Smooth muscle cell of the brain vasculature (primary cell): ENCODE measurements around the gene LRIT3.
"Not testable (repeated sequence)": the region's sequence is repeated elsewhere in the genome, so short reads cannot be mapped to it uniquely, and the experiment has no call there.

Experiments used
- DNase-seq: peaks from one replicate; pipeline ENCODE4 v3.0.0-alpha.2; 2012; ENCODE audit warnings: low read depth, low spot score

The LRIT3 gene

DNA sequence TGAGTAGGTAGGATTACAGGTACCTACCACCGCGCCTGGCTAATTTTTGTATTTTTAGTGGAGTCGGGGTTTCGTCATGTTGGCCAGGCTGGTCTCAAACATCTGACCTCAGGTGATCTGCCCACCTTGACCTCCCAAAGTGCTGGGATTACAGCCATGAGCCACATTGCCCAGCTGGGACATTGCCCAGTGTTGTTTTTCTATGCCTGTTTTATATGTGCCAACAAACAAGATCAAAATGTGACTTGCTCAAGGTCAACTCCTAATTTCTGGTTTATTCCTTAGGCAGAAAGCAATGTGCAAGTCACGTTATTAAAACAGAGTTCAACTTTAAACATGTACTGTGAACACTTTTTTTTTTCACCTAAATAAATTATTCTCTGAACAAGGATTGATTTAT is 2.7 kb downstream of the LRIT3 start:
- no peak for DNase-seq

DNA sequence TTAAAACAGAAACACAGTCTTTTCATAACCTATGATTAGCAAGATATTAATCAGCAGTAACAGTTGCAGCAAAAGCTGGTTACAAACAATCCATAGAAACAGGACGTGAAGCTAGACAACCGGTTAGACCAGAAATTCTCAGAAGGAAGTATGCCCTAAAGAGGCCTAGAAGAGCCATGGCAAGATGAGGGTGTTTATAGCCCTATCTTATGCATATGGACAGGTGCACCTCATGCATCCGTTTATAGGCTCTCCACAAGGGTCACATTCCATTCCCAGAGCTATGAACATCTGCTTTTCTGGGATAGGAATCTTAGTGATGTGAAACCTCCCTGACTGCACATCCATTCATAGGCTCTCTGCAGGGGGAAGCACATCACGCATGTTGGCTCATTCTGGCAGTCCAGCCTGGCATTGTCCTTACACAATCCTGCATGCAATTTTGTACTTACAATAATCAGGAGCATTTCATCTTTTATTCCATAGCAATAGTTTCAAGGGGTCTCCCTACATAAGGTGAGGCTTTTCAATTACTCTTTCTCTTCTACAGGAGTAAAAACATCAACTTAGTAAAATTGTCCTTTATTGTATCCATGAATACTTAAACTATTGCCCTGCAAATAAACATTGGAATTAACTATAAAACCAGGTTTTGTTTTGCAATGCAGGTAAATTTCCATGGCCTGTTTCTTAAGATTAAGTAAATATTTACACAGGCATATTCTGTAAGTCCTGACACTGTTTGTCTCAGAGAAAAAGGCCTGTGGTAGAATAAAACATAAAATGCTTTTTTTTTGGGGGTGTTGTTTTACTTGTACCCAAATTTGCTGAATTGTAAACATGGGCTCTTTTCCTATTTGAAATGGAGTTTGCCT is 11.8 kb downstream of the LRIT3 start:
- not testable (repeated sequence) for DNase-seq

DNA sequence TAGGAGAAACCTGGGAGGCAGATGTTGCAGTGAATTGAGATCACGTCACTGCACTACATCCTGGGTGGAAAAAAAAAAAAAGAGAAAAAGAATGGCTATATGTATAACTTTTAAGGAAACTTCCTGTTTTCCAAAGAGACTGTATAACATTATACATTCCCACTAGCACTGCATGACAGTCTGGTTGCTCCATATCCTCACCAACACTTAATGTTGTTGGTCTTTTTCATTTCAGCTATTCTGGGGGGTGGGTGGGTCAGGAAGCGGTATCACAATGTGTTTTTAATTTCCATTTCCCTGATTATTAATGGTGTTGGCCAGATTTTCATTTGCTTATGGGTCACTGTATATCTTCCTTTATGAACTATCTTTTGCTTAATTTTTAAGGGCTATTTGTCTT is 13.4 kb downstream of the LRIT3 start:
- DNase-seq, result no peak

DNA sequence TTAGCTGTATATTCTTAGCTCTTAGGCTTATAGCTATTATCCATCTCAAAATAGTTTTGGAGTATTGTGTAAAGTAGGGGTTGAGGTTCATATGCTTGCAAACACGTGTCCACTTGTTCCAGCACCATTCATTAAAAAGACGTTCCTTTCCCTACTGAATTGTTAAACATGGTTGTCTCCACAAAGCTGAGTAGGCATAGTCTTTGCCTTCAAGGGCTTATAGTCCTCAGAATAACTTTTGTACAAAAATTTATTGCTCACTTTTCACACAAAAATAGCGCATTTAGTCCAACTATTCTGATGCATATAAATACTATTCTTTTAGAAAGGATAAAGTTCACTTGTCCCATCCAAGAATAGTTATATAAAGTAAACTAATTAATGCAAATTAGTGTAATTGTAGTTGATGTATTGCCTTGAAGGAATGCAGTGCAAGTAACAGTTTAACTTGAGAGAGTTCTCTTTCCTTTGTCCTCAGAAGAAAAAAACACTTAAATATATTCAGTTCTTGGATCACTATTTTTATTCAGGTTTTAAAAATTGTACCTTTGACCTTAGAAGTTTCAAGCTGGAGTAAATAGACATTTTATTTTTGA is 14.1 kb downstream of the LRIT3 start:
- no peak for DNase-seq

DNA sequence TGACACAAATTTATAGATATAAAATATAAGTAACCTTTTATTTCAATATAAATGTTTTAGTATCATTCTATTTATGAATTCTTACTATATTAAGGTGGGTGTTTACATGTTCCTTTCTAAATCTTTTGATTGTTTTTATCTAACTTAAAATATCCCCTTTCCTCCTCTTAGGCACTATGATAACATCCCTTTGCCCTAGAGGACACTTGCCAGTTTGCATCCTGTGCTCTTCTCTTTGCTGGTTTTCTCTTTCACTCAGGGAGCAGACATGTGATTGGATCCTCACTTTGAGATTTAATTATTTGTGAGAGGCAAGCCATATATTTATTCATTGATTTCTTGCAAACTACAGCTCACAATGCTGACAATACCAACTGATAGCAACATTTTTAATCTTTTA is 16.2 kb downstream of the LRIT3 start:
- no peak for DNase-seq

DNA sequence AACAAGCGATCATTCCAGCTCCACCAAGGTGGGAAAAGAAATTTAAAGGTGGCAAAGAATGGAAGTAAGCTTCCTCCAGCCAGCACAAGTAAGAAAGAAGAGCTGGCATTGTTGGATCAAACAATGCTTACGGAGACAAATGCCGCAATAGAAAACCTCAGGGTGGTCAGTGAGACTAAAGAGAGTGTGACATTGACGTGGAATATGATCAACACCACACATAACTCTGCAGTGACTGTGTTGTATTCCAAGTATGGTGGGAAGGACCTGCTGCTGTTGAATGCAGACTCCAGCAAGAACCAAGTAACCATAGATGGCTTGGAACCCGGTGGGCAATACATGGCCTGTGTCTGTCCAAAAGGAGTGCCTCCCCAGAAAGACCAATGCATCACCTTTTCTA is 22.2 kb downstream of the LRIT3 start:
- DNase-seq, result no peak

DNA sequence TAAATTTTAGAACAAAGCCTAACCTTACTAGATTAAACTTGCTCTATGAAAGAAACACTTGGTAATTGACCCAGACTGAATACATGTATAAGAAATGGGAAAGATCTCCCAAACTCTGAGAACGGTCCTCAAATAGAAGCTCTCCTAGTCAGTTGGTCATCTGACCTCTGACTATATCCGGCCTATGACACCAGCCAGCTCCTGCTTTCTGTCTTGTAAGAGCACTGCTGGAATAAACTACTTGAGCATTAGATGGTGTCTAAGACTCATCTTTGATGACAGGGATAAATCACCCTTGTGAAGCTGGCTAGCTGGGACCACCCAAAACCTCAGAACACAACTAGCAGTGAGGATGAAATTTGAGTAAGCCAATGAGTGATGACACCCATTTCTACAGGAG is 24.2 kb downstream of the LRIT3 start:
- no peak for DNase-seq

DNA sequence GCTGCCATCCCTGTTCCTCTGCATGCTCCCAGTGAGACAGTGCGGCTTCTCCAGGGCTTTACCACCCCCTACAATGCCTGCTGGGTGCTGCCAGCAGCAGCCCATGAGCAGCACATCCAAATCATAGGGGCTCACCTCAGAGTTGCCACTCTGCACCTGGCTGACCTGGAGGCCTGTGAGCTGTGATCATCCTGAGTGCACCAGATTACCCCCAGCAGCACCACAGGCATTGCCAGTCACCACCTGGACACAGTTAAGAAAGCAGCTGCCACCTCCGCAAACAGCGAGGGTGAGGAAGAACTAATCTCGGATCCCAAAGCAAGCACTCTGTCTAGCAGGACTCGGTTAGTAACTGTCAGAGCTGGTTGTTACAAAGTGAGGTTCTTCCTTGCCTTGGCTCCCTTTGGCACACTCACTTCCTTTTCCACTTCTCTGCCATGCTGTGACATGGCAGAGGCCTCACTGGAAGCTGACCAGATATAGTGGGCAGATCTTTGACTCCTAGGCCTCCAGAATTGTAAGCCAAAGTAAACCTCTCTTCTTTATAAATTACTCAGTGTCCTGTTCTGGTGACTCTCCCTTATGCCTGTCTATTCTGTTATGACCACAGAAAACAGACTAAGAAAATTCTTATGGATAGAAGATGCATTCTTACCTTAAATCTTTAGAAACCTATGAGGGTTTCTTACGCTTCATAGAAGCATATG is 25.2 kb downstream of the LRIT3 start:
- no peak for DNase-seq

DNA sequence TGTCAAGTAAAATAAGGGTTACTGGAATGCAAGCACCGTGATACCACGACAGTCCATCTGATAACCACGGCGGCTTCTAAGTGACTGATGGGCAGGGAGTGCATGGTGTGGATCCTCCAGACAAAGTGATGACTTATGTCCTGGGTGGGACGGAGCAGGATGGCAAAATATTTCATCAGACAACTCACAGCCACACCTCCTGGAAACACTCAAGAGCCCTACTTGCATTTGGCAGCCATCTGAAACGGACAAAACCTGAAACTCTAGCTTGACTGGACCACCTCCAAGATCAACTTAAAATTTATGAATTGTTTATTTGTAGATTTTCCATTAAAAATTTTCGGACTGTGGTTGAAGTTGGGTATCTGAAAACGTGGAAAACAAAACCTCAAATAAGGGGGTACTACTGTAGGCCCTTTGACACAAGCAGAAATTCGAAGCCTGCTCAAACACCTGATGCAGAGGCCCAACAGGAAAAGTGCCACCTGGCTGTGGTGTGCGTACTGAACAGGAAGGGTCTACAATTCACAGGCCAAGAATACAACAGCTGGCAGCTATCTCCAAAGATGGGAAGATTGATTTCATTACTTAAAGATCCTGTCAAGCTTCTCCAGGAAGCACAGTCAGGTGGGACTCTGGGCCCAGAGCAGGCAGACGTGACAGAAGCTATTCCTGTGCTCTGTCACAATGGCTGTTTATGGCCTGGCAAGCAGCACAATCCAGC is 26.0 kb downstream of the LRIT3 start:
- DNase-seq, result no peak

DNA sequence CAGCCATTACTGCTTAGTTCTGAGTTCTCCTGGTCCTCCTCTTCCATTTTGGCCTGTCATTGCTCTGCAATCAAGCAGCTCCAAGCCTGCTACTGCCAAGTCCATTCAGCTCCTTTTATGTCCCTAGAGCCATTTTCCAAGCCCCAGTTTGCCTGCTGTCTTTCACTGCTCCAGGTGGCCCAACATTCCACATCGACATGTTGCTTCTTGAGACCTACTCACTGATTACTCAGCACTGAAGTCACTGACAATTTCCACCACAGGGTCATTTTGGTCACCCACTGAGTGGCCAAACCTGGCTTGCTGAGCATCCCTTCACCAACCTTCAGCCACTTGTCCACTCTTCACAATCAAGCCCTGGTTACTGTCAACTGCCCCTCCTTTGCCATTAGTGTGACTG is 27.2 kb downstream of the LRIT3 start:
- DNase-seq, result no peak

DNA sequence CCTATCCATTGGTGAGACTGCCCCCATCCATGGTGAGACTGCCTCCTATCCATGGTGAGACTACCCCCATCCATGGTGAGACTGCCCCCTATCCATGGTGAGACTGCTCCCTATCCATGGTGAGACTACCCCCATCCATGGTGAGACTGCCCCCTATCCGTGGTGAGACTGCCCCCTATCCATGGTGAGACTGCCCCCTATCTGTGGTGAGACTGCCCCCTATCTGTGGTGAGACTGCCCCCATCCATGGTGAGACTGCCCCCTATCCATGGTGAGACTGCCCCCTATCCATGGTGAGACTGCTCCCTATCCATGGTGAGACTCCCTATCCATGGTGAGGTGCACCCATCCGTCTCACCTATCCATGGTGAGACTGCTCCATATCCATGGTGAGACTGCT is 27.6 kb downstream of the LRIT3 start:
- not testable (repeated sequence) for DNase-seq

DNA sequence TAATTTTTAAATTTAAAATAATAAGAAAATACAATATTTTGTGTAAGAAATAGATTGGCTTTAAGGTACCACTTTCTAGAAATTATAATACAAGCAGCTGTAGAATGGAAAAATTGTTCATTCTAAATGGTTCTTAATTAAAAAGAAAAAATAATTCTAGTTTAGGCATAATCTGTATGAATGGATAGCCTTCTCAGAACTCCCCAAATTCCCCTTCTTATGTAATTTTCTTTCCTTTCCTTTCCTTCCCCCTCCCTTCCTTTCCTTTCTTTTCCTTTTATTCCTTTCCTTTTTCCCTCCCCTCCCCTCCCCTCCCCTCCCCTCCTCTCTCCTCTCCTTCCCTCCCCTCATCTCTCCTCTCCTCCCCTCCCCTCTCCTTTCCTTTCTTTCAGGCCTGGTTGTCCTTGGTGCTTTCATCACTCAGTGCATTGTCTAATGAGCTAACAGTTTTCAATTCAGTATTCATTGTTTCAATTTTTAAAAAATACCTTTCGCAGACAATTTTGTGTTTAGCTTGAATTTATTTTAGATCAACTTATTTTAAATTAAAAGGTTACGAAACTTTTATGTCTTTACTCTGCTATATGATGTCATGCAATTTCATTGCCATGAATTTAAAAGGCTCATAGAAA is 28.8 kb downstream of the LRIT3 start:
- no peak for DNase-seq

DNA sequence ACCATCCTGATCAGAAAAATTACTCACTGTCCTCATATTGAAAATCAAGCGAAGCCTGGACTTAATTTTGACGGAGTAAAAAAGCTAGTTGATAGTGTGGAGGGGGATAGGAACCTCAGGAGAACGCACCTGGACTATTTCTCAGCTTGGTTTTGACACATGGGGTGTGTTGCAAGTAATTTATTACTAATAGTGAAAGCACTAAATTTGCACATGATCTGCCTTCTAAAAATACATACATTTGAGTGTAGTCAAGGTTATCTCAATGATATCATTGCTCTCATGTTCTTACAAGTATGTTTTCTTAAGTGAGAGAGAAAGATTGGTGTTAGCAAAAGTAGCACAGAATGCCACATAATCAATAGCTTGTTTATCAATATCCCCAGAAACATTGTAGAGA is 29.5 kb downstream of the LRIT3 start:
- DNase-seq, result no peak

DNA sequence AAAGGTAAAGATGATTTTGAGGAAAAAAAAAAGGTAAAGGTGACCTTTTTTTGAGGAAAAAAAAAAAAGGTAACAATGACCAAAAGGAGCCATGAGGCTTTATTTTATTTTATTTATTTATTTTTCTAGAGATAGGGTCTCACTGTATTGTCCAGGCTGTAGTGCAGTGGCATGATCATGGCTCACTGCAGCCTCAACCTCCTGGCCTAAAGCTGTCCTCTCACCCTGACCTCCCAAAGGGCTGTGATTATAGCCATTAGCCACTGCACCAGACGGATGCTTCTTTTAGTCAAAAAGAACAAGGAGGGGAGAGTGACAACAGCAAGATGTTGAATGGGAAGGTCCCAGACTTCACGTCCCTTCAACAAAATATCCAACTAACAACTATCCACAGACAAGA is 30.4 kb downstream of the LRIT3 start:
- no peak for DNase-seq

DNA sequence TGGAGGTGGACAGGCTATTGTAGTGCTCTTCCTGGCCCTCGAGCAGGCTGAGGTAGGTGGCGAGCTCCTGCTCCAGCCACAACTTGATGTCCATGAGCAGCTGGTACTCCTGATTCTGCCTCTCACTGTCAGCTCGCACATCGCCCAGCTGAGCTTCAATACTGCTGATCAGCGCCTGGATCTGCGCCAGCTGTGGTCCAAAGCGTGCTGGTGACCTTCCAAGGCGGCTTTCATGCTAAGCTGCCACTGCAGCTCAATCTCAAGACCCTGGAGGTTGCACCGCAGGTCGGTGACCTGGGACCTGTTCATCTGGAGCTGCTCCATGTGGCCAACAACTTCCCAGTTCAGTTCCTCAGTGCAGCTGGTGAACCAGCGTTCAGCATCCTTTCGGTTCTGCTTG is 31.2 kb downstream of the LRIT3 start:
- no peak for DNase-seq

DNA sequence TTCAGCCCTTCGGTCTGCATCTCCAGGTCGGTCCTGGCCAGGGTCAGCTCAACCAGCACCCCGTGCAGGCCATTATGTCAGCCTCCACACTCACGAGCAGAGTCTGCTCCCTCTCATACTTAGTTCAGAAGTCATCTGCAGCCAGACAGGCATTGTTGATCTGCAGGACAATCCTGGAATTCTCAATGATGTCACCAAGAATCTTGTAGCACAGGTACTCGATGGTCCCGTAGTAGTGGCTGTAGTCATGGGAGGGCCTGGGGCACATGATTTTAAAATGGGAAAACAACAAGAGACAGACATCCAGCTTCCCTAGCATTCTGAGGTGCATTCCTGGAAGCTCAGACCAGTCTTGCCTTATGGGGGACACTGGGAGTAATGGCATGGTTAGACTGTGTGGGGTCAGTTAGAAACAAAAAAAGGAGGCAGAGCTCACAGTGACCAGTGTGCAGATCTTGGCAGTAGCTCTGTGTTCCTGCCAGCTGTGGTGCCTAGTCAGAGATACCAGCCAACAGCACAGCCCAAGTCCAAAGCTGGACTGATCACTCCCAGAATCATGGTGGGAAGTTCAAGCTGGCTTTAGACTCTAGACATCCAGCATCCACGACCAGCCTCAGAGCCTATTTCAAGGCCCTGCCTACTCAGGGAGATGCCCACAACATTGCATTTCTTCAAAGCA is 31.9 kb downstream of the LRIT3 start:
- no peak for DNase-seq

DNA sequence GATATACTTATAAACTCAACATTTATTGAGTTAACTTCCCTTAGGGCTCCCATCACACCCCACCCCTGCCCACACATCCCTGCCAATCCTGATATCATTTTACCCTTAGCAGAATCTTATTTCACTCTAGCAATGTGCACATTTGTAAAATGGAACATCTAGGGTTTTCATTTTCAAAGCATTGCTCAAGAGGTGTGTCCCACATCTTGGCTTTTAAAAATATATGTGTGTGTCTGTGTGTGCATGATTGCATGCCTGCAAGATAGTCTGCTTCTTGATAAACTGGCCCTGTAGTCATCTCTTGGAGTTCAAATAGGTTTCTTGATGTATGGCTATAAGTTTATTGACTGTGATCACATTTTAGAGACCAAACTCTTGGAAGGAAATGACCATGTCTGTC is 38.4 kb downstream of the LRIT3 start:
- no peak for DNase-seq

DNA sequence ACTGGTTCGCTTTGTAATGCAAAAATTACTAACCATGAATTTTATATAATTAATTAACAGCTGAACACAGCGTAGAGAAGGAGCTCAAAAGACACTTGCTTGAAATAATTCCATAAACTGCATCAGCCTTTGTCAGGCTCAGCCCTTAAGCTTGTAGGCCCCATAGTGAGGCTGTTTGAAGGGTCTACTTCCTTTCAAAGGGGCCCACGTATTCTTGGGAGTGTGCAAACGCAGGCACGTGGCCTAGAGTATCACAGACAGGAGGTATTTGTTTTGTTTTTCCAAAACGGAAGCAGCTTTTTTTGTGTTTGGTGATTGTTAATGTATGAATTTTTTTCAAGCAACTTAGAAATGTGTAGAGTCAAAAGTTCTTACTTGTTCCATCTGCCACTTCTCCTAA is 39.2 kb downstream of the LRIT3 start:
- no peak for DNase-seq

DNA sequence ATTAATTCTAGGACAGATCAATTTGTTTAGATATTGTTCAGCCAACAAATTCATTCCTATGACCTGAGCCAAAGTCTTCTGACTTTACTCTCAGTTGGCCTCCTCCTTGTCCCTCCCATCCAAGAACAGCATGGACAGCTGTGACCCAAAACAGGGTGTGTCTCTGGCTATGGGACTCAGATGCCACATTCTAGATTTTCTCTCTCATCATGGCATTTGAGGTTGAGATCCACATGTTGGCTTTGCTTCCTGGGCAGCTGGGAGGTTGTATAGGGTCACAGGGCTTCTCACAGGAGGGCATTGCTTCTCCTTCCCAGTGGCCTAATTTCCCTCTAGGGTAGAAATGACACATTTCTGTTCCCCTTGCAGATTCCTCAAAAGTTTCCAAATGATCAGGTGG is 42.2 kb downstream of the LRIT3 start:
- DNase-seq, result no peak

DNA sequence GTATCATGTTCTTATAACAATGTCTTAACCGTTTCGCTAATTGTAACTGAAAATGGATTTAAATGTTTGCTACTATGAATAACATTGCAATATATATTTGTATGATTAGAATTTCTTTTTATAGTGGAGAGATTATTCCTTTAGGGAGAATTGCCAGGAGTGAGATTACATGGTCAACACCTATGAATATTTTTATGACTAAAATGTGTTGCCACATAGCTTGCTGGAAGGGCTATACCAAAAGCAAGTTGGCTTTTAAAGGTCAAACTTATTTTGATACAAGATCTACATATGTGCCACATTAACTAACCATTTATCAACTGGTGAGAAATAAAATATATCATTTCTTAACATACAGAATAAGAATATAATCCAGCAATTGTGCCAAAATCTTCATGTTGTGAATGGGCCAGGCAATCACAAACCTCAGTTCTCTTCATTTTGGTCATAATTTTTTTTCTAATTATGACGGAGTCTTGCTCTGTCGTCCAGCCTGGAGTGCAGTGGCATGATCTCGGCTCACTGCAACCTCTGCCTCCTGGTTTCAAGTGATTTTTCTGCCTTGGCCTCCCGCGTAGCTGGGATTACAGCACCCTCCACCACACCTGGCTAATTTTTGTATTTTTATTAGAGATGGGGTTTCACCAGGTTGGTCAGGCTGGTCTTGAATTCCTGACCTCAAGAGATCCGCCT is 54.8 kb downstream of the LRIT3 start:
- DNase-seq, result no peak

DNA sequence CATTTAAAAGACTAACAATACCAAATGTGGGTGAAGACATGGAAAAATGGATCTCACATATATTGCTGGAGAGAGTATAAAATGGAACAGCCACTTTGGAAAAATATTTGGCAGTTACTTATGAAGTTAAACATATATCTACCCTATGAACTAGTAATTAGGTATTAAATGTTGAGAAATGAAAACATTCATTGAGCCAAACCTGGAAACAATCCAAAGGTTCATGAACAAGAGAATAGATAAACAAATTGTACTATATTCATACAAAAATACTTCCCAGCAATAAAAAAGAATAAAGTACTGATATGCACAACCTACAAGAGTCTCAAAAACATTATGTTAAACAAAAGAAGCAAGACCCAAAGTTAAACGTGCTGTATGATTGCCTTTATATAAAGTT is 60.8 kb downstream of the LRIT3 start:
- no peak for DNase-seq
